AG08395 (cell line): ENCODE measurements around the gene NOTCH4.
A peak's percentile ranks its signal among the peaks of the same experiment; 100 is the strongest.
"Not testable (repeated sequence)": the region's sequence is repeated elsewhere in the genome, so short reads cannot be mapped to it uniquely, and the experiment has no call there.

Experiments
- DNase-seq: peaks from one replicate; pipeline ENCODE4 v3.0.0; 2012; ENCODE audit warnings: mixed read lengths, low spot score

The NOTCH4 gene

GRCh38 chr6:32218167-32218566, 5.7 kb downstream of the NOTCH4 start:
- DNase-seq, result no peak

DNA sequence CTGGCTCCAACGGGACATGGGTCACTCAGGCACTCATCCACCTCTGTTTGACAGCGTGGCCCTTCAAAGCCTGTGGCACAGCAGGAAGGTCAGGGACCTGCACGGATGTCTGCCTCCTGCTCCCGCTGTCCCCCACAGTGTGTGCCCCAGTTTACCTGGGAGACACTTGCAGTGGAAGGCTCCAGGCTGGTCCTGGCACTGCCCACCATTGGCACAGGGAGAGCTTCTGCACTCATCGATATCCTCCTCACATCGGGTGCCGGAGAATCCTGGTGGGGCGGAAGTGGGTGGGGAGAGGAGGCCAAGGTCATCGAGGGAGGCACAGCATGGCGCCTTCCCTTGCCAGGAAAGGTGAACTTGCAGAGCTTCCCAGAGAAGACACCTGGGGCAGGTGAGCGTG, 6.9 kb downstream of the NOTCH4 start:
- DNase-seq, result no peak

GRCh38 chr6:32216285-32216684, 7.6 kb downstream of the NOTCH4 start:
- no peak for DNase-seq

GRCh38 chr6:32215617-32216016, 8.2 kb downstream of the NOTCH4 start:
- DNase-seq, result no peak

DNA sequence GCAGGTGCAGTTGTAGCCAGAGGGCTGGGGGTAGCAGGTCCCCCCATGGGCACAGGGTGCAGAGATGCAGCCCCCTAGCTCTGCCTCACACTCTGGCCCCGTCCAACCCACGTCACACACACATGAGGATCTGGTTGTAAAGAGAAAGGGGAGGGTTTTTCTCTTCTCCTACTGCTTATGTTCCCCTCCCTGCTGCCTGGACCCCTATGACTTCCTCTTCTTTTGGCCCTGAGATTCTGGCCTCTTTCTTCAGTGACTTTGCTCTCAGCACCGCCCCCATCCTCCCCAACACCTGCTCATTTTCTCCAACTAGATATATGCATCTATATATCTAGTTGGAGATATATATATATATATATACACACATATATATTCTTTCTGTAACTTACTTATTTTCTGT, 9.7 kb downstream of the NOTCH4 start:
- no peak for DNase-seq

GRCh38 chr6:32213649-32214048, 10.2 kb downstream of the NOTCH4 start:
- no peak for DNase-seq

DNA sequence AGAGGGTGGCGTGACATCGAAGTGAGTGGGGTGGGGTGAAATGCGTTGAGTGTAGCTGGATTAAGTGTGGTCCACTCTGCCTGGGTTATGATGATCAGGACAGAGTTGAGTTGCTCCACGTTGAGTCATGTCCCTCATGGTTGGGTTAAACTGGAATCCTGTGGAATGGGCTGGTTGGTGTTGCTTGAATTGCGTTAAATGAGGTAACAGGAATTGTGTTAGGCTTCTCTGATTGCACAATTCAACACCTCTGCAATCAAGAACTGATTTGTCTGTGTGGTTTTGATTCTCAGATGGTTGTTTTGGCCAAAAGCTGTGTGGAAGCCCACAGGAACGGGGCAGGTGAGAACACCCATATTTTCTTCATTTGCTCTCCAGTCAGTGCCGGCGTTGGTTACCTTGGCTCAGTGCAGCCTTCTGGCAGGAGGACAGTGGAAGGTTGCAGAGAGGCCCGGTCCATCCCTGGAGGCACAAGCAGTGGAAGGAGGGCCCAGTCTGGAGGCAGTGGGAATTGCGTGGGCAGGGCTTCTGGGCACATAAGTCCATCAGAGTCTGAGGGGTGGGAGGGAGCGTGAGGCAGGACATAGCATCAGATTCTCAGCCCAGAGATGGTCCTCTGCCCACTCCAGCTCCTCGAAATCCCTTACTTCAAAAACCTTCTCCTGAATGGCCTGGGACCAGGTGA, 11.6 kb downstream of the NOTCH4 start:
- DNase-seq, result no peak

- DNase-seq, result not testable (repeated sequence)
Measured at GRCh38 chr6:32211432-32211831, 12.4 kb downstream of the NOTCH4 start.

DNA sequence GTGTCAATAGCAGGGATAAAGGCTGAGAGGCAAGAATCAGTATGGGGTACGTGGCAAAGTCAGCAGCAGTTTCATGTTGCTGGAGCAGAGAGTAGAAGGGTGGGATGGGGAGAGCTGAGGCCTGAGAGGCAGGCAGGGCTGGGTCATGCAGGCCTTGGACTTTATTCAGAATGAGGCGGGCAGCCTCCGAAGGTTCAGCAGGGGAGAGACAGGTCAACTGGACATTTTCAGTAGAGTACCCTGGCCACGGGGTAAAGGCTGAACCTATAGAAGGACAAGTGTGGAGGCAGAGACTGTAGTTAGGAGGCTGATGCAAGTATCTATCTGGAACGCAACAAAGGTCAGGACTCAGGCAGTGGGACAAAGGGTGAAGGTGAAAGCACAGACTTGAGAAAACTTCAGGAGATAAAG, 13.7 kb downstream of the NOTCH4 start:
- no peak for DNase-seq

GRCh38 chr6:32208996-32209395, 14.9 kb downstream of the NOTCH4 start:
- DNase-seq, result no peak

- no peak for DNase-seq
Measured at GRCh38 chr6:32204268-32204715, 19.6 kb downstream of the NOTCH4 start.

GRCh38 chr6:32203426-32204267, 20.2 kb downstream of the NOTCH4 start:
- DNase-seq, result no peak

GRCh38 chr6:32202186-32202585, 21.7 kb downstream of the NOTCH4 start:
- DNase-seq, result no peak

- no peak for DNase-seq
Measured at GRCh38 chr6:32200711-32201475, 23.0 kb downstream of the NOTCH4 start.

DNA sequence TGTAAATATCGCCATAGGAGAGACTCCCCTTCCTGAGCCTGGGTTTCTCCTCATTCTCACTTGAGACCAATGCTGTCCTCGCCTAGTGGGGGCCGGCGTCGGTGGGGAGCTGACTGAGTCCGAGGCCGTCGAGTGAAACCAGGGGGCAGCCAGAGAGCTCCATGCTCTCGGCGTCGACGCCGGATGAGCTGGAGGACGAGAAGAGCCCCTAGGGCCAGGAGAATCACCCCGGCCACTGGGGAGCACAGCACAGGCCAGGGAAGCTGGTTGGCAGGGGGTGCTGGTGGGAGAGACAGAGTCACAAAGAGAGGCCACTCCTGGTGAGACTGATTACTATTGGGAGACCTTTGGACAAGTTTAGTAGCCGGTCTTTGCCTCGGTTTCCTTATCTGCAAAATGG, 25.0 kb downstream of the NOTCH4 start:
- DNase-seq, result no peak

DNA sequence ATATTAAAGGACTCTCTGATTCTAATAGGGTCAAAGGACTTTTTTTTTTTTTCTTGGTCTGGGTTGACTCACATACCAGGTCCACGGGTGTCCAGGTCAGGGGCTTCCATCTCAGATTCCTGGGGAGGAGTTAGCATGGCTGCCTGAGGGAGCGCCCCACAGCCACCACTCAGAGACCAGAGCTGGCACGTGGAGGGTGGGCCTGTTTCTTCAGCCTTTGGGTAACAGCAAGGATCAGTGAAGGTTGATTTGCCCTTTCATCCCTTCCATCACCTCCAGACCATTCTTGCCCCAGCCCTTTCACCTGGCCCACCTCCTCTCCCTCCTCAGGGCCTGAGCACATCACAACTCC, 25.5 kb downstream of the NOTCH4 start:
- DNase-seq, result no peak

DNA sequence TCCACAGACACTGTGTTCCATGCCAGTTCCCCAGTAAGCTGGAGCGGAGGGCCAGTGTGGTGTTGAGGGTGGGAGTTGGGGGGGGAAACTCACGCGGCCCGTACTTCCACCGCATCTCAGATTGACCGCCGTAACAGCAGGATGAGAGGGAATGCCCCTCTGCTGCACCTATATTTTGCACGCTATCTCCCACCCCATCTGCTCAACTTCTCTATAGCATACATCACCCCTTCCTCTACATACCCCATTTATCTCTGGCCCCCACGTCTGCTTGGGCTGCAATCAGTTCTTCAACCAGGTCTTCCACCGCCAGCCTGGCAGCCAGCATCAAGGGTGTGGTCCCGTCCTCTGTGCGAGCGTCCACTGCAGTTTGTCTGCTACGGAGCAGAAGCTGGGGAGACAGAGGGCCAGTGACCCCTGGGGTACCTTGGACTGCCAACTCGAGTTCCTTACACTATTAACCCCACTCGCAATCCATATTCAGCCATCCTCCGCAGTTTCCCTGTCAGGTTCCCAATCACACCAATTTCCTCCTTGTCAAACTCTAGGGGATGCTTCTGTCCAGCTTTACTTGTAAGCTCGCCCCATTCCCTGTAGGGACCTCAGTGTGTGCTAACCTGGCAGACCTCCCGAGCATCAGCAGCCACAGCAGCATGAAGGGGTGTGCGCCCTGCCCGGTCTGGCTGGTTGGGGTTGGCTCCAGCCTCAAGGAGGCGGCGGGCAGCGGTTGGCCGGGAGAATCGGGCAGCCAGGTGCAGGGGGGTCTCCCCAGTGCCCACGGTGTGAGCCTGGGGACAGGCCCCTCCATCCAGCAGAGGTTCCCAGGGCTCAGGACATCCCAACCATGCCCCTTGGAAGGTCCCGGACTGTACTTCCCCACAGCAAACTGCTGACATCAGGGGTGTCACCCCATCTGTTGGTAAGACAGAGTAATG, 26.9 kb downstream of the NOTCH4 start:
- no peak for DNase-seq

DNA sequence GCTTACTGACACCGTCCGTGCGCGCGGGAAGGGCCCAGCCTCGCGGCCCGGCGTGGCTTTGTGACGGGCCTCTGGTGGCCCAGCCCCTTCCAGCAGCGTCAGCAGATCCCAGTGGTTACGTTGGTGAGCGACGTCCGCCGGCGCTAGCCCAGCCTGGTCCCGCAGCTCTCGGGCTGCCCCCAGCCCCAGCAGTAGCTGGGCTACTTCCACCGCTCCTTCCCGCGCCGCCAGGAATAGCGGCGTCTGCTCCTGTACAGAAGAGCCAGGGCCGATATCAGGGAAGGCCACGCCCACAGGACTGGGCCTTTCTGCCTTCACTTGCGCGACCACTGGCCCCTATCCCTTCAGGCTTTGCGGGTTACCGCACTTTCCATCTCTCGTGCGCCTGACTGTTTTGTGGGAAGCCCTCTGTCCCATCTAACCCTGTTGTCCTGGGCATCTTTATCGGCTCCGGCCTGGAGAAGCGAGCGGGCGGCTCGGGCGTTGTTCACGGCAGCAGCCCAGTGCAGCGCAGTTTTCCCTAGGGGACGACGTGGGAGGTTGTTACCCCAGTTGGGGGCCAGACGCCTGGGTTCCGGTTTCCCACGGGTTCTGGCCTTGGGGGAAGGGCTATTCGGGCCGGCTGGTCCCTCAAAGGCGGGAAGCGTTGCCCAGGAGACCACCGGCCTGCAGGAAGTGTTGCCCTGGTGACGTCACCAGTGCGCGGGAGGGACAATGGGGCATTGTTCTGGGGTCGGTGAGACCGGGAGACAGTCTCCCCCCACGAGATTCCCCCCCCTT, 27.8 kb downstream of the NOTCH4 start:
- peak; percentile 63 for DNase-seq

GRCh38 chr6:32195652-32195901, 28.3 kb downstream of the NOTCH4 start:
- peak; percentile 99 for DNase-seq

DNA sequence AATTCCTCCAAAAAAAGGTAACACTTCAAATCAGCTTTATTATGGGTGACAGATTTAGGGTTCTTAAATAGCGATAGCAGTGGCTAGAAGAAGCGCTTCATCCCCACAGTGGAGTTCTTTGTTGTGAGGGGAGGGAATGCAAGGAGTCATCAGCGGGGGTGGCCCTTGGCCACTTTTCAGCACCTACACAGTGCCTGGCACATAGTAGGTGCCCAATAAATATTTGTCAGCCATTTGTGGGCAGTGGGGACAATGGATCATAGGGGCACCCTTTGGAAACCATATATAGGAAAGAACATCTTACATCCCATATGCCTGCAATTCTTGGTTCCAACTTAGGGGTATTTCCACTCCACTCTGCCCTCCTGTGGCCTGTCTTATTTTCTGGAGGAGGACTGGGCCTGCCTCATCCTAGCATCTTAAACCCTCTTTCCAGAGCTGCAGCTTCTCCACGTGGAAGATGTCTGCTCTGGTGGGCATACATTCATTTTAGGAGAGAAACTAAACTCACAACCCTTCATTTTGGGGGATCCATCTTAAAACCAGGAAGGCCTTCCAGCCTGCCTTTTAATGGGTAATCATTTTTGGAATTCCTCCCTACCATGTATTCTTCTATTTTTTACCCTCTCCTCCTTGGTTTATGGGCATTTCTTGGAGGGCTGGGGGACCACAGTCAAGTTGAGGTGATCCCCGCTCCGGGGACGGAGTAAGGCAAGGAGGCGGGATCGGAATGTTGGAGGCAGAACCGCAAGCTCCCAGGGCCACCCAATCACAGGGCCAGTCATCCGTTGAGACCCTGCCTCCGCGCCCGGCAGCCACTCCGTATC, 28.8 kb downstream of the NOTCH4 start:
- peak; percentile 31 for DNase-seq
